K562 (cell line): Measurements from ENCODE around the gene PRKRIP1. TPM values are rescaled to one million over a fixed set of nuclear protein-coding genes. Genes with fewer than 3 reads are reported as not detected.
A peak's percentile ranks its signal among the peaks of the same experiment; 100 is the strongest.

Experiments
- ATAC-seq: fragments of 200-7000 bp; cut with Tn5 transposase; 3 replicates; pipeline ENCODE4 v1.9.1; 2020; ENCODE audit warnings: moderate library complexity
- BruUV-seq: library from RNA; stranded (reverse); fragments of 400-500 nt; replicated peaks from 2 replicates; lab custom pipeline; 2021; lab: Mats Ljungman, UMichigan
- CTCF ChIA-PET: fragments of 300-600 bp; formaldehyde crosslinking; extraction: SDS; loops from one replicate; lab custom pipeline; 2021; ENCODE audit warnings: low intra/inter-chr PET ratio; lab: Yijun Ruan, JAX
- POLR2A ChIA-PET: fragments of 300-600, 350-650 bp; sonication (Branson Sonifier 250); formaldehyde crosslinking; extraction: SDS; loops from one replicate; lab custom pipeline; 2021; ENCODE audit warnings: antibody characterized with exemption, inconsistent platforms; lab: Yijun Ruan, JAX
- DNase-seq, 4 experiments: peaks; one replicate each; pipeline versions ENCODE4 v3.0.0 to v3.0.0-alpha.2; 2011 to 2018; ENCODE audit warnings: low spot score in 3 of 4, mixed read lengths in 3 of 4; ENCODE audit errors: extremely low read depth in 1 of 4
- FAIRE-seq: peaks from 2 replicates; lab custom pipeline; 2011; peaks lifted over from hg19 to GRCh38; lab: Jason Lieb, UNC
- H2AFZ ChIP-seq: 2 replicates; pipeline ENCODE4 v1.6.0; 2011; ENCODE audit warnings: low read depth, low read length, control low read depth, inconsistent platforms
- H3K27ac ChIP-seq: fragments of 200-600 bp; 3 replicates; pipeline ENCODE4 v1.8.0; 2011; ENCODE audit warnings: low read depth, mild to moderate bottlenecking, control low read depth, inconsistent platforms, low read length, moderate library complexity, mixed read lengths; ENCODE audit errors: extremely low read depth
- H3K27me3 ChIP-seq, 2 experiments: fragments of 300-600 bp in 1 of 2; 2 replicates in 1 of 2; 3 replicates in 1 of 2; pipeline versions ENCODE4 v1.6.0 to v1.8.0; 2011; ENCODE audit warnings: inconsistent platforms in 2 of 2, low read length in 2 of 2, mild to moderate bottlenecking in 1 of 2, mixed read lengths in 1 of 2, moderate library complexity in 1 of 2; ENCODE audit not compliant: control insufficient read depth in 2 of 2, insufficient read depth in 2 of 2
- H3K36me3 ChIP-seq: fragments of 300-600 bp; 3 replicates; pipeline ENCODE4 v1.8.0; 2011; ENCODE audit warnings: mild to moderate bottlenecking, low read length, inconsistent platforms; ENCODE audit not compliant: control insufficient read depth, insufficient read depth
- H3K4me1 ChIP-seq, 2 experiments: fragments of 200-600 bp in 1 of 2; replicated peaks in 1 of 2; 2 replicates in 1 of 2; 3 replicates in 1 of 2; pipeline versions ENCODE4 v1.5.1 to v1.8.0; 2011; ENCODE audit warnings: inconsistent platforms in 2 of 2, low read length in 2 of 2, mild to moderate bottlenecking in 1 of 2, mixed read lengths in 1 of 2, moderate library complexity in 1 of 2; ENCODE audit not compliant: control insufficient read depth in 2 of 2, insufficient read depth in 2 of 2
- H3K4me2 ChIP-seq: 2 replicates; pipeline ENCODE4 v1.6.1; 2011; ENCODE audit warnings: low read length, control low read depth, inconsistent platforms, mixed read lengths; ENCODE audit not compliant: insufficient read depth
- H3K4me3 ChIP-seq: fragments of 200-600 bp; sonication (generic), shearing (Covaris generic); 2 replicates; pipeline ENCODE4 v1.5.1; 2016; ENCODE audit warnings: control low read depth, inconsistent platforms
- H3K79me2 ChIP-seq: fragments of 200-600 bp; 3 replicates; pipeline ENCODE4 v1.8.0; 2011; ENCODE audit warnings: low read length, inconsistent platforms; ENCODE audit not compliant: control insufficient read depth, insufficient read depth
- H3K9ac ChIP-seq, 2 experiments: 2 replicates each; pipeline versions ENCODE4 v1.6.0 to v1.6.1; 2011; ENCODE audit warnings: low read depth in 2 of 2, low read length in 2 of 2, control low read depth in 1 of 2, inconsistent platforms in 1 of 2, mild to moderate bottlenecking in 1 of 2, mixed read lengths in 1 of 2; ENCODE audit not compliant: insufficient read depth in 1 of 2
- H3K9me1 ChIP-seq: one replicate; pipeline ENCODE4 v1.6.0; 2011; ENCODE audit warnings: inconsistent platforms, mild to moderate bottlenecking, low read length, moderate library complexity; ENCODE audit not compliant: control insufficient read depth, insufficient read depth
- H3K9me3 ChIP-seq: replicated peaks from 2 replicates; pipeline ENCODE4 v1.5.1; 2011; ENCODE audit warnings: low read depth, low read length, inconsistent platforms; ENCODE audit not compliant: control insufficient read depth, insufficient read depth
- H4K20me1 ChIP-seq: replicated peaks from 2 replicates; pipeline ENCODE4 v1.6.1; 2011; ENCODE audit warnings: low read length, inconsistent platforms, mixed read lengths; ENCODE audit not compliant: control insufficient read depth, insufficient read depth
- POLR2G ChIP-seq: fragments of 200-400 bp; formaldehyde crosslinking; IDR thresholded peaks from 2 replicates; pipeline ENCODE4 v1.6.1; 2017; ENCODE audit warnings: low read depth, mild to moderate bottlenecking, antibody characterized with exemption, low read length, moderate library complexity
- SPI1 ChIP-seq: IDR thresholded peaks from 2 replicates; pipeline ENCODE4 v1.6.1; 2011; ENCODE audit warnings: low read depth, low read length, control low read depth, borderline replicate concordance
- SRSF9 ChIP-seq: fragments of 200-400 bp; formaldehyde crosslinking; IDR thresholded peaks from 2 replicates; pipeline ENCODE4 v1.6.1; 2017; ENCODE audit warnings: low read depth, low read length, borderline replicate concordance
- ZBTB33 ChIP-seq: sonication (generic); formaldehyde crosslinking; IDR thresholded peaks from 2 replicates; pipeline ENCODE4 v1.8.1; 2023; ENCODE audit warnings: mild to moderate bottlenecking, missing genetic modification reagents
- WGBS: fragments of 100-300 bp; shearing (Covaris generic); methylation state at CpG from one replicate; pipeline ENCODE4 v1.1.6; 2016; ENCODE audit warnings: low coverage, mixed read lengths; ENCODE audit not compliant: insufficient coverage; ENCODE audit errors: missing lambda C conversion rate; 5-methylcytosine and 5-hydroxymethylcytosine counted together
- in situ Hi-C: fragments of 300-500 bp; cut with MboI; formaldehyde crosslinking; loops from 4 replicates; pipeline ENCODE4 v1.15.0; 2018; ENCODE audit warnings: inconsistent platforms, mixed read lengths
- intact Hi-C: fragments of 100-400 bp; cut with micrococcal nuclease; formaldehyde crosslinking; loops from 2 replicates; pipeline ENCODE4 v1.14.2; 2022
- polyA plus RNA-seq, 8 experiments: library from polyadenylated mRNA; depleted of rRNA in 4 of 8; stranded (reverse) in 5 of 8; unstranded in 3 of 8; fragments of >200 nt; fragmentation: Nextera tagmentation in 2 of 8; fragmentation: Illumina TruSeq in 1 of 8; extraction: Ambion mirVana in 2 of 8; extraction: Trizol in 1 of 8; gene quantifications; 2 replicates each; pipeline versions ENCODE4 v1.2.1 to v1.2.3, GENCODE V29; 2011 to 2014; ENCODE audit warnings: inconsistent platforms in 1 of 8, missing spikeins in 1 of 8
- total RNA-seq, 7 experiments: library from RNA; depleted of rRNA in 6 of 7; stranded (reverse); fragments of >200 nt in 6 of 7; fragmentation: Illumina TruSeq in 2 of 7; extraction: Trizol in 2 of 7; gene quantifications; 2 replicates each; pipeline versions ENCODE4 v1.2.1 to v1.2.3, GENCODE V29; 2011 to 2021; ENCODE audit warnings: low replicate concordance in 1 of 7

PRKRIP1 gene
- total and polyA plus RNA-seq, 9 of the 15 experiments (the other 6 are each of a cell fraction or from before 2014, with no cell fraction given) = 14.9 to 52.1 (median 19.8) TPM

DNA sequence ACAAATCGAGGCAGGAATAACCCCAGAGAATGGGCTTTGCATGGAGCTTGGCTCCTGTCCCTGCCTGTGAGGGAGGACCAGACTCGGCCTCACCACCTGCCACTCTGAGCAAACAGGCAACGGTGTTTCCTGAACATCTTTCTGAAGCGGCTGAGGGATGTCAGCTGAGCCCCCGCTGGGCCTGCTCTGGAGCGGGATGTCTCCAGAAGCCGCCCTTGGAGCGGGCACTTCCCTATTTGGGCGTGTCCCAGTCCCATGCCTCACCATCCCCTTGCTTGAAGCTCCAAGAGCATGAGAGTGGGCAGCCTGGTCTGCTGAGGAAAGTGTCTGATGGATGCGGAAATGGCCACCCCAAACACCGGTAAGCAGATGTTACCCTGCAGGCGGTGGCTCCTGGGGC lies 58.3 kb downstream of the PRKRIP1 start:
- Histone ChIP-seq H3K9me3 (no peaks in the 10 kb centered on the region), H3K79me2 (no peaks in the 10 kb centered on the region), H3K4me3 (no peak overlapping the region), H3K27ac (no peak overlapping the region), H2AFZ (no peak overlapping the region), H3K4me2 (no peak overlapping the region)
- no peak for ATAC-seq
- DNase-seq = no peak
- no peak for FAIRE-seq
- 67% methylated on average over 12 of the region's 12 CpGs for WGBS
- TF ChIP-seq ZBTB33 (peak; percentile 43; the same call in 1 of the 2 replicates), SPI1 (peak; percentile 48; the same call in 1 of the 2 replicates), POLR2G (0 out of 2 replicates have a peak, but pooled peaks have one; percentile 8), SRSF9 (no peak)
- TF ChIP-seq, all 486 proteins: peak for 3
- ChIA-PET POLR2A (interaction anchor here (0.8 to 2.2 kb wide), 4 partner anchors 8 to 12 kb away, joined by 4 to 8 read pairs (median 5); partner anchors contain the start of genes ALKBH4 and LRWD1), CTCF (no interaction called here)
- intact Hi-C loops = no loop called here
- H3K9ac ChIP-seq = peak overlapping the region in 1 of 2 experiments; percentile 73; a peak in 1 of 4 replicates
- H3K36me3 ChIP-seq = peaks cover 35% of the 10 kb centered on the region; the same call in 2 of the 3 replicates
- in situ Hi-C loops = loop anchor here (25.0 kb wide), 2 partner anchors 108 to 208 kb away; partner anchors contain the start of genes POLR2J2, POLR2J3, SPDYE2 and SPDYE2B
- H3K4me1 ChIP-seq = peaks cover 7 to 37% of the 10 kb centered on the region in 2 experiments; a peak in 3 of 5 replicates
- no peaks in the 10 kb centered on the region for H3K27me3 ChIP-seq
- BruUV-seq = no TSS peak
- peaks cover 3% of the 10 kb centered on the region for H3K9me1 ChIP-seq
- H4K20me1 ChIP-seq = no peaks in the 10 kb centered on the region
